HTR-8/SVneo (cell line): ENCODE data around the gene SLC22A23.

Experiments used
- DNase-seq: peaks from one replicate; pipeline ENCODE4 v3.0.0; 2011; ENCODE audit warnings: low spot score, mixed read lengths; ENCODE audit not compliant: insufficient read length
- FAIRE-seq: peaks from 2 replicates; lab custom pipeline; 2011; peaks lifted over from hg19 to GRCh38; lab: Jason Lieb, UNC

SLC22A23 gene

DNA sequence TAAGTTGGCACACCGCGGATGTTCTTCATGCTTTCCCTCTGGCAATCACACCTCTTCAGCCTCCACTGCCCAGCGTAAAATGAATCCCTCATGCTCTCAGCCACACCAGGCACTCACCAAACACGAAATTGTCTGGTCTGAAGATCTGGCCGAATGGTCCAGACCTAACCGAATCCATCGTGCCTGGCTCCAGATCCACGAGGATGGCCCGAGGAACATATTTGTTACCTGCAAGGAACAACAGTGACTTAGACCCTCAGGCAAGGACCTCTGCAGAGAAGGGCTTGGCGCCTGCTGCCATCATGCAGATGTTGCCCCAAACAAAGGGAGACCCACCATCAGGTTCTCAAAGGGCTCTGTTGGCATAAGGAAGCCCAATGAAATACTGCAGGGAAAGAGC, 230.8 kb downstream of the SLC22A23 start:
- FAIRE-seq = no peak
- no peak for DNase-seq

DNA sequence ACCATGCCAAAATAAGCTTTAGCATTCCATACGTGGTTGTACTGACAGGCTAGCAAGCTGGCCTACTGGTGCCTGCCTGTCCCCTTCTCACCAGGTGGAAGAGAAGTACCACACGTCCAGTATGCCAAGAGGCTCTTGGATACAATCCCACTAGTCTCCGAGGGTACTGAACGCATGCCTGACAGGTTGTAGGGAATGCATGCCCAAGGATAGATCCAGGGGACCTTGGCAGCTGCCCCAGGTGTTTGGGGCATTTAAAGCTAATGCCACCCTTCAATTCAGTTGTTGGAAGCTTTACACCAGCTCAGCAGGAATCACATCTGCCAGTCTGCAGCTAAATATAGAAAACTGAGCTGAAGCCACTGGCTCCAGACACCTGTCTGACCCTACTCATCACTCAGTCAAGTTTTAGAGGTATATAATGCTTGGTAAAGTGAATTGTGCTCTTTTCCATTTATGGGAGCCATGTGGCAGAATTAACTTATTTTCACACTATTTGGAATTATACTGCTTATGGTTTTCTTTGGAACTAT, 234.3 kb downstream of the SLC22A23 start:
- DNase-seq (no peak), FAIRE-seq (no peak)

DNA sequence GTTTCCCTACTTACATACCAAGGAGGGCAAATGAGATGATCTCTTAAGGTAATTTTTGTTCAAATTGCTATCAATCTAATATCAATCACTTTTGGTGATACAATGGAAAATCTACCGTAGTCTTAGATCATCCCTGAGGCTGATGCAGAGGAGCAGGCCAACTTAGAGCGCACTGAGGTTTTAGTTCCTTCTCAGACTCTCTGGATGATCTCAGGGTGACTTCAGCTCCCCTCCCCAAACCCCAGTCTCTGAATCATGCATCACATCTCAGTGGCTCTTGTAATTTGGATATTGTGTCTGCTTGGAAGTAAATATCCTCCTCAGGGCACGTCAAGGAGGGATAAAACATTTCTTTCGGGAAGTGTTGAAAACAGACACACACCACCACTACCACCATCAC, 235.3 kb downstream of the SLC22A23 start:
- no peak for FAIRE-seq

DNA sequence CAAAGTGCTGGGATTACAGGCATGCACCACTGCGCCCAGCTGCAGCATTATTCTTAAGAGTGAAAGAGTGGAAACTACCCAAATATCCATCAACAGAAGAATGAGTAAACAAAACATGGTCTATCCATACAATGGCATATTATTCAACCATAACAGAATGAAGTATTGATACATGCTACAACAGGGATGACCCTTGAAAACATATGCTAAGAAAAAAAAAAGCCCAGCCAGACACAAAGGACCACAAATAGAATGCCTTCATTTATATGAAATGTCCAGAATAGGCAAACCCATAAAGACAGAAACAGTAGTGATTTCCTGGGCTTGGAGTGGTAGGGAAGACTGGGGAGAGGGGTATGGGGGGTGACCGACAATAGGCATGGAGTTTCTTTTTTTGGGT, 236.5 kb downstream of the SLC22A23 start:
- FAIRE-seq (no peak), DNase-seq (no peak)

More for the DNA sequence above, 235.3 kb downstream of the SLC22A23 start:
- DNase-seq = no peak
